ENCODE data around the gene NOXA1.
"Not testable (repeated sequence)": the region's sequence is repeated elsewhere in the genome, so short reads cannot be mapped to it uniquely, and the experiment has no call there.

Gene NOXA1

GRCh38 chr9:137466389-137467085 lies 43.3 kb downstream of the NOXA1 start:
- not testable (repeated sequence) for DNase-seq

- DNase-seq = no peak
Observed at GRCh38 chr9:137467161-137467581, 44.0 kb downstream of the NOXA1 start.

GRCh38 chr9:137467896-137468295 lies 44.7 kb downstream of the NOXA1 start:
- no peak for DNase-seq

- no peak for DNase-seq
Observed at GRCh38 chr9:137470785-137471184, 47.6 kb downstream of the NOXA1 start.

GRCh38 chr9:137474271-137474670 lies 51.1 kb downstream of the NOXA1 start:
- DNase-seq = no peak

GRCh38 chr9:137475666-137476065 lies 52.5 kb downstream of the NOXA1 start:
- no peak for DNase-seq

GRCh38 chr9:137476856-137477255 lies 53.7 kb downstream of the NOXA1 start:
- DNase-seq = no peak

- DNase-seq = no peak
Observed at GRCh38 chr9:137477778-137478612, 54.8 kb downstream of the NOXA1 start.

- no peak for DNase-seq
Observed at GRCh38 chr9:137478613-137478961, 55.4 kb downstream of the NOXA1 start.

GRCh38 chr9:137478962-137479861 lies 56.0 kb downstream of the NOXA1 start:
- no peak for DNase-seq

- DNase-seq = no peak
Observed at GRCh38 chr9:137479892-137480685, 56.9 kb downstream of the NOXA1 start.

- no peak for DNase-seq
Observed at GRCh38 chr9:137480686-137481683, 57.8 kb downstream of the NOXA1 start.

GRCh38 chr9:137482094-137482781 lies 59.0 kb downstream of the NOXA1 start:
- no peak for DNase-seq
